Urothelium cell line (cell line): ENCODE measurements around the gene SDF4.
"Not testable (repeated sequence)": the region's sequence is repeated elsewhere in the genome, so short reads cannot be mapped to it uniquely, and the experiment has no call there.

Experiments
- DNase-seq: peaks from one replicate; pipeline ENCODE4 v3.0.0; 2011; ENCODE audit warnings: low spot score, mixed read lengths
- FAIRE-seq: peaks from 2 replicates; lab custom pipeline; 2011; peaks lifted over from hg19 to GRCh38; lab: Jason Lieb, UNC

SDF4 gene

GRCh38 chr1:1199961-1200875 is 31.6 kb downstream of the SDF4 start:
- DNase-seq (no peak), FAIRE-seq (no peak)

DNA sequence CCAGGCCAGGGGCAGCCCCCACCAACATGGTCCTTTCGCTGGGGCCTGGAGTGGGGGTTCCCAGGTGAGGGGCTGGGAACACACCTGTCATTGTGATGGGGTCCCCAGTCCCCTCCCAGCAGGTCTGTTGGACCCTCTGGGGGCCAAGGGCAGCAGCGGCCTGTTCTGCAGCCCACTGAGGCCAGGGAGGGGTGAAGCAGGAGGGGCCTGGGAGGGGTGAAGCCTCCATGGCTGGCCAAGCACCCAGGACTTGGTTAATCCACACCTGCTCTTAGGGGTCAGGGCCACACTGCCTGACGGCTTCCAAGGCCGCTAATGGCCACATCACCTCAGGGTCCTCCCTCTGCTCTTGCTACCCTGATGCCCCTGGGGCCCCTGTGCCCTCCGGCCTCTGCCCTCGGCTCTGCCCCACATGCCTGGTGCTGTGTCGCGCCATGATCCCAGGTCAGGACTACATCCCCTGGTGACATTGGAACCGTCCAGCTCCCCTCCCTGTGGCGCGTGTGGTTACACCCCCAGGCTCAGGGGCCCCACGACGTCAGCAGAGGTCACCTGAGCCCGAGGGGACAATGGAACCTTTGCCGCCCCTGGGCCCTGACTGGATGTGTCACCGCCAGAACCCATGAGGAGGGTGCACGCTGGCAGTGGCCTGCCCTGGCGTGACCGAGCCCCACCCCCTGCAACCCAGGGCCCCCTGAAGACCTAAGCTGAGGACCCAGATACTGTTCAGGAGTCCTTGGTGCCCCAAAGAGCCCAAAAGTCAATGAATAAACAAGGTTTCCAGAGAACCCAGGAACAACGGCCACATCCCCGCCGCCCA is 32.5 kb downstream of the SDF4 start:
- no peak for FAIRE-seq
- DNase-seq, result no peak

DNA sequence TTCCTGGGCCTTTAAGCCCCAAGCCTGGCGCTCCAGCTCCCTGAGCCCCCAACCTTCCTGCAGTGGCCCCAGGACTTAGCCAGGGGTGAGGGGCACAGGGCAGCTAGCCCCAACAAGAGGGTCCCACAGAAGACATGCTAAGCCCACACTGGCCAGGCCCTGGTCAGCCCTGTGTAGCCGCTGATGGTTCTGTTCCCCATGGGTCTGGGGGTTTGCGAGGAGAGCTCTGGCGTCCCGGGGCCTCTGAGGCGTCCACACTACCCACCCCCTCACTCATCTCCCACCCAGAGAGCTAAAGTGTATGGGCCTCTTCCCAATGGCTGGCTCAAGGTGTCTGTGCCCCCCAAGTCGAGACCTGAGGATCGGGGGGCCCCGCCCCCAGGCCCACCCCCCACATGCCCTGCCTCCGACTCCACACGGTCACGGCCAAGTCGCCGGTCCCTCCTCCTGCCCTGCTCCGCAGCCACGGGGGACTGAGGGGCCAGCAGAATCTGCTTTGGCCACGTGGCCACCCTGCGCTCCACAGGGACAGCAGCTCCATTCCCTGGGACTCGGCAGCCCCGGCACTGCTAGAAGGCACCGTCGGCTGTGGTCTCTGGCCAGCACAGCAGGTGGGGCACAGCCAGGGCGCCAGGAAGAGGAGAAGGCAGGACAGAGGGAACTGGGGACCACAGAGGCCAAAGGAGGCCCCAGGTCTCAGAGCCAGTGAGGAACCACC is 33.2 kb downstream of the SDF4 start:
- FAIRE-seq, result no peak
- DNase-seq, result no peak

- FAIRE-seq, result no peak
- no peak for DNase-seq
Observed at GRCh38 chr1:1197551-1198422, 34.0 kb downstream of the SDF4 start.

- FAIRE-seq (no peak), DNase-seq (no peak)
Observed at GRCh38 chr1:1197188-1197500, 34.7 kb downstream of the SDF4 start.

- FAIRE-seq, result no peak
- DNase-seq, result no peak
Observed at GRCh38 chr1:1196431-1197187, 35.2 kb downstream of the SDF4 start.

DNA sequence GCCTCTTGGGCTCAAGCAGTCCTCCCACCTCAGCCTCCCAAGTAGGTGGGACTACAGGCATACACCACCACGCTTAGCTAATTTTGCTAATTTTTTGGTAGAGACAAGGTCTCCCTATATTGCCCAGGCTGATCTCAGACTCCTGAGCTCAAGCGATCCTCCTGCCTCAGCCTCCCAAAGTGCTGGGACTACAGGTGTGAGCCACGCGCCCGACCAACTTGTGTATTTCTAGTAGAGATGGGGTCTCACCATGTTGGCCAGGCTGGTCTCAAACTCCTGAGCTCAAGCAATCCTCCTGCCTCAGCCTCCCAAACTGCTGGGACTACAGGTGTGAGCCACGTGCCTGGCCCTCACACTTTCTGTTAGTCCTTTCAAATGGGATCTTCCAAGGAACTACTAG is 36.1 kb downstream of the SDF4 start:
- not testable (repeated sequence) for FAIRE-seq, DNase-seq

DNA sequence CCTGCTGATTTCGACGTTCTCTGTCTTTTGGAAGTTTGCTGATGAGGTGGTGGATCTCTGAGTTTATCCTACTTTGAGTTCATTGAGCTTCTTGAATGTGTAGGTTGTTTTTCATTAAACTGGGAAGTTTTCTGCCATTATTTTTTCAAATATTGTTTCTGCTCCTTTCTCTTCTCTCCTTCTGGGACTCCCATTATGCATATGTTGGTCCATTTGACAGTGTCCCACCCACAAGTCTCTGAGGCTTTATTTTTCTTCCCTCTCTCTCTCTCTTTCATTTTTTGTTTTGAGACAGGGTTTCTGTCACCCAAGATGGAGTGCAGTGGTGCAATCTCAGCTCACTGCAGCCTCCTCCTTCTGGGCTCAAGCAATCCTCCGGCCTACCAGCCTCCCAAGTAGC is 37.1 kb downstream of the SDF4 start:
- DNase-seq (no peak), FAIRE-seq (no peak)

DNA sequence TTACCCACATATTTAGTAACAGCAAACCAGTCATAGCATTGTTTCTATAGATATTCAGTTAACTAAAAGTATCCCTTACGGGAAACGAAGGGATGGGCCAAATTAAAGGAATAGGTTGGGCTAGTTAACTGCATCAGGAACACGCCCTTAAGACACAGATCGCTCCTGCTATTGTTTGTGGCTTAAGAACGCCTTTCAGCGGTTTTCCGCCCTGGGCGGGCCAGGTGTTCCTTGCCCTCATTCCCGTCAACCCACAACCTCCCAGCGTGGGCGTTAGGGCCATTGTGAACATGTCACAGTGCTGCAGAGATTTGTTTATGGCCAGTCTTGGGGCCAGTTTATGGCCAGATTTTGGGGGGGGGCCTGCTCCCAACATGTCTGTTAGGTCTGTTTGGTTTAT is 40.1 kb downstream of the SDF4 start:
- DNase-seq, result no peak
- FAIRE-seq, result no peak

- DNase-seq, result no peak
- no peak for FAIRE-seq
Observed at GRCh38 chr1:1189111-1189510, 42.7 kb downstream of the SDF4 start.

DNA sequence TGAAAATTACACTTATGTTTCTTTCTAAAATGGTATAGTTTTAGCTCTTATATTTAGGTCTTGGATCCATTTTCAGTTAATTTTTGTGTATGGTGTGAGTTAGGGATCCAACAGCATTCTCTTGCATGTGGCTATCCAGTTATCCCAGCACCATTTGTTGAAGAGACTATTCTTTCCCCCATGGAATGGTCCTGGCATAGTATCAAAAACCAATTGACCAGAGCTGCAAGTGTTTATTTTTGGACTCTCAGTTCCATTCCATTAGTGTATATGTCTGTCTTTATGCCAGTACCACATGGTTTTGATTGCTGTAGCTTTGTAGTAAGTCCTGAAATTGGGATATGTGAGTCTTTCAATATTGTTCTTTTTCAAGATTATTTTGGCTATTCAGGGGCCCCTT is 43.9 kb downstream of the SDF4 start:
- DNase-seq (no peak), FAIRE-seq (no peak)

GRCh38 chr1:1185101-1185765 is 46.6 kb downstream of the SDF4 start:
- no peak for DNase-seq
- FAIRE-seq, result no peak

DNA sequence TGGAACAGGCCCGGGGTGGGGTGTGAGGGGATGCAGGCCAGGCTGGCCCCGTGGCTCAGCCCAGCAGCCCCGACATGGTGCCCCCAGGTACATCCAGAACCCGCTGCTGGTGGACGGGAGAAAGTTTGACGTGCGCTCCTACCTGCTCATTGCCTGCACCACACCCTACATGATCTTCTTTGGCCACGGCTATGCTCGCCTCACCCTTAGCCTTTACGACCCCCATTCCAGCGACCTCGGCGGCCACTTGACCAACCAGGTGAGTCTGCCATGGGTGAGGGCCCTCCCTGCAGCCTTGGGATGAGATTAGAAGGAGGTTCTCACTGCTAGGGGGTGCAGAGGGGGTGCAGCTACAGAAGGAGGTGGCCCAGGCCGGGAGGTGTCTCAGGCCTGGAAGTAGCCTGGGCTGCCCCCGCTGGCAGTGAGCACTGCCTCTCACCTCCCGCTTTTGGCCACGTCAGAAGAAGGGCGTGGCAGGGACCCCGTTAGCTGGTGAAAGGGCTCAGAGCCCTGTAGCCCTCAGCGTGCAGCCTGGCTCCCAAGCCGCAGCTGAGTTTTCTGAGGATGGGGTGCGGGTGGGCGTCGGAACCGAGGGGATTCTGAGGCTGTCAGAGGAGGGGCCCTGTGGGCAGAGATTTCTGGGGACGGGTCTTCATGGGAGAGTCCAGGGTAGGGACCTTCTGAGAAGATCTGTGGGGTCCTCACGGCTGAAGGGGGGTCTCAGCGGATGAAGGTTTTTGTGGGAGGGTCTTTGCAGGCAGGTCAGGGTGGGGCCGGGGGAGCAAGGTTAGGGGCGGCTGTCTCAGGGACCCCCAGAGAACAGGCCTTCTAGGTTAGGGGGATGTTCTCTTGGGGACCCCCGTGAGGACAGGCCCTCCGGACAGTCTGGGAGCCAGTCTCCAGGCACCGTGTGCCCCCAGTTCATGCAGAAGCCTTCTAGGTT is 47.7 kb downstream of the SDF4 start:
- no peak for DNase-seq
- FAIRE-seq, result no peak

- DNase-seq (no peak), FAIRE-seq (no peak)
Observed at GRCh38 chr1:1183221-1183747, 48.5 kb downstream of the SDF4 start.

DNA sequence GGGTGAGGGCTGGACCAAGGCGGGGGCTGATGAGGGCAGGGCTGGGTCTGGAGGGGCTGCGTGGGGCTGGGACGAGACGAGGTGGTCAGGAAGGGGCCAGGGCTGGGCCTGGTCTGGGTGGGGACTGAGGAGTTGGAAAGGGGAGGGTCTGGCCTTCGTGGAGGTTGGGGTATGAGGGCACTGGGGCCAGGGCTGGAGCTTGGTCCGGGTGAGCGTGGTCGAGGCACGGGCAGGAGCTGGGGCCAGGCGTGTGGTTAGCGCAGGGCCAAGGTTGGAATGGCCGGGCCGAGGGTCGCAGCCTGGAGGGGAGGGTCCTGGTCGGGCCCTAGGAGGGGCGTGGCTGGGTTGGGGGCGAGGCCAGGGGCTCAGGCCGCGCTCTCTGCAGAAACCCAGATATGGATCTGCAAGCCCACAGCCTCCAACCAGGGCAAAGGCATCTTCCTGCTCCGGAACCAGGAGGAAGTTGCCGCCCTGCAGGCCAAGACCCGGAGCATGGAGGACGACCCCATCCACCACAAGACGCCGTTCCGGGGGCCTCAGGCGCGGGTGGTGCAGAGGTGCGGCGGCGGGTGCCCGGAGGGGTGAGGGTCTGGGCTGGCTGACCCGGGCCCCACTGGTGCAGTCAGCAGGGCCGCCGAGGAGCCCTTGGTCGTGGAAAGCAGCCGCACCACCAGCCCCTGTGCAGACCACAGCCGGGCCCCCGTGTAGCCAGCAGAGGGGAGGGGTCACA is 49.1 kb downstream of the SDF4 start:
- no peak for FAIRE-seq
- DNase-seq, result no peak

- FAIRE-seq (no peak), DNase-seq (no peak)
Observed at GRCh38 chr1:1181938-1182410, 49.8 kb downstream of the SDF4 start.
